Stimulated activated CD4-positive, alpha-beta T cell treated with anti-CD3 and anti-CD28 coated beads, Interleukin-1b, Interleukin-23, amount 100 ng/mL, for 48 hours (primary cell): ENCODE results near the gene ATG2B.
"Not testable (repeated sequence)": the region's sequence is repeated elsewhere in the genome, so short reads cannot be mapped to it uniquely, and the experiment has no call there.

Source experiments
- DNase-seq: peaks from one replicate; pipeline ENCODE4 v3.0.0-alpha.2; 2020

Gene ATG2B

GRCh38 chr14:96251656-96252155, 111.4 kb downstream of the ATG2B start:
- DNase-seq = no peak

- no peak for DNase-seq
Observed at GRCh38 chr14:96250485-96250884, 112.7 kb downstream of the ATG2B start.

GRCh38 chr14:96249029-96249428, 114.1 kb downstream of the ATG2B start:
- no peak for DNase-seq

GRCh38 chr14:96247031-96247430, 116.1 kb downstream of the ATG2B start:
- no peak for DNase-seq

- DNase-seq = no peak
Observed at GRCh38 chr14:96246539-96246847, 116.6 kb downstream of the ATG2B start.

GRCh38 chr14:96245710-96246538, 117.2 kb downstream of the ATG2B start:
- DNase-seq = no peak

GRCh38 chr14:96245074-96245473, 118.1 kb downstream of the ATG2B start:
- not testable (repeated sequence) for DNase-seq

- DNase-seq = no peak
Observed at GRCh38 chr14:96243785-96244184, 119.4 kb downstream of the ATG2B start.

- DNase-seq = no peak
Observed at GRCh38 chr14:96242126-96242525, 121.0 kb downstream of the ATG2B start.

GRCh38 chr14:96240641-96241040, 122.5 kb downstream of the ATG2B start:
- no peak for DNase-seq

GRCh38 chr14:96239711-96240141, 123.4 kb downstream of the ATG2B start:
- no peak for DNase-seq

GRCh38 chr14:96238676-96239265, 124.4 kb downstream of the ATG2B start:
- DNase-seq = no peak

- no peak for DNase-seq
Observed at GRCh38 chr14:96237641-96238040, 125.5 kb downstream of the ATG2B start.

GRCh38 chr14:96235426-96235825, 127.7 kb downstream of the ATG2B start:
- no peak for DNase-seq

GRCh38 chr14:96233661-96234060, 129.5 kb downstream of the ATG2B start:
- DNase-seq = no peak

GRCh38 chr14:96232506-96232905, 130.6 kb downstream of the ATG2B start:
- no peak for DNase-seq

- no peak for DNase-seq
Observed at GRCh38 chr14:96231526-96232130, 131.5 kb downstream of the ATG2B start.

- DNase-seq = no peak
Observed at GRCh38 chr14:96231056-96231455, 132.1 kb downstream of the ATG2B start.

- no peak for DNase-seq
Observed at GRCh38 chr14:96229315-96229714, 133.8 kb downstream of the ATG2B start.
